Activated T-cell treated with anti-CD3 and anti-CD28 coated beads for 48 hours (primary cell): Measurements from ENCODE around the gene TMEM208.
A peak's percentile ranks its signal among the peaks of the same experiment; 100 is the strongest.

Experiments
- DNase-seq: peaks from one replicate; pipeline ENCODE4 v3.0.0-alpha.2; 2020; ENCODE audit warnings: low read depth

TMEM208 gene

GRCh38 chr16:67209565-67209964 lies 17.4 kb upstream of the TMEM208 start:
- DNase-seq: no peak

DNA sequence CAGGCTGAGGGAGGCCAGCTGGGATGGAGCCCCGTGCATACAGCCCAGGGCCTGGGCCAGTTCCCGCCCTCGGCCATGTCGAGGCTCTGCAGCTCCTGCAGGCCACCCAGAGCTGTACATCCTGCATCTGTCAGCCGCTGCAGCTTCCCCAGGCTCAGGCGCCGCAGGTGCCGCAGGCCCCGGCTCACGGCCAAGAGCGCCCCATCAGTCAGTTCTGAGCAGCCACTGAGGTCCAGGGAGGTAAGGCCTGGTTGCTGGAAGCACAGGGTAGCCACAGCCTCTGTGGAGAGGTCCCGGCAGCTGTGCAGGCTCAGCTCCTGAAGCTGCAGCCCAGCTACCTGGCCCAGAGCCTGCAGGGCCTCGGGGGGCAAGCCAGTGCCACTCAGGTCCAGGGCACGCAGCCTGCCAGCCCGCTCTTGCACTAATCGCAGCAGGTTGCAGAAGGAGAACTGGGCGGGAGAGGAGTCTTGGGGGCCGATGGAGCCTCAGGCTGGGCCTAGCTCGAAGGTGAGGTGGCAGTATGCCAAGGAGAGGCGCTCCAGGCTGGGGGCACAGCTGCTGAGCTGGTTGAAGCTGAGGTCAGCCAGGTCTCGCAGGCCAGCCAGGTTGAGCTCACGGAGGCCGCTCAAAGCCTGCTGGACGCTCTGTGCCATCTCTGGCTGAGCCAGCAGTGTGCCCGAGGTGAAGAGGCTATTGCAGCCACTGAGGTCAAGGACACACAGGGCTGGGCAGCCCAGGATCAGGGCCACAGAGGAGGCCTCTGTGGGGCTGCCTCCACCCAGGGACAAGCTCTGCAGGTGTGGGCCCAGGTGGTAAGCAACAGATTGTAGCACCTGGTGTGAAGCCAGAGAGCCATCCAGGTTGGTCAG lies 16.6 kb upstream of the TMEM208 start:
- no peak for DNase-seq

DNA sequence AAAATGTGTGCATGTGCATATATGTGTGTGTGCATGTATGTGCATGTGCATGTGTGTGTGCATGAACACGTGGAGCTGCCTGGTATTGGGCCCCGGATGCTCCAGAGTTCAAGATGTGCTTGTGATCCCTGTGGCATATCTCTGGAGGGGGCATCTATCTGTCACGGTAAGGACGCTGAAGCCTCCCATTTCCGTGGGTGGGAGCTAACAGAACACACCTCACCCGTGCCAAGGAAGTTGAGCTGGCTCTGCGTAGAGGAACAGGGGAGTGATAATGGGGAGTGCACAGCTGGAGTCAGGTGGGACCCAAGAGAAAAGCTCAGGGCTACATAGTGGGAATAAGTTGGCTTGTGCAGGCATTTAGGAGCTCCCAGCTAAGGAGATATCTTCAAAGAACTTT lies 15.3 kb upstream of the TMEM208 start:
- no peak for DNase-seq

GRCh38 chr16:67212766-67213165 lies 14.2 kb upstream of the TMEM208 start:
- DNase-seq: no peak

GRCh38 chr16:67213197-67214019 lies 13.5 kb upstream of the TMEM208 start:
- DNase-seq: no peak

DNA sequence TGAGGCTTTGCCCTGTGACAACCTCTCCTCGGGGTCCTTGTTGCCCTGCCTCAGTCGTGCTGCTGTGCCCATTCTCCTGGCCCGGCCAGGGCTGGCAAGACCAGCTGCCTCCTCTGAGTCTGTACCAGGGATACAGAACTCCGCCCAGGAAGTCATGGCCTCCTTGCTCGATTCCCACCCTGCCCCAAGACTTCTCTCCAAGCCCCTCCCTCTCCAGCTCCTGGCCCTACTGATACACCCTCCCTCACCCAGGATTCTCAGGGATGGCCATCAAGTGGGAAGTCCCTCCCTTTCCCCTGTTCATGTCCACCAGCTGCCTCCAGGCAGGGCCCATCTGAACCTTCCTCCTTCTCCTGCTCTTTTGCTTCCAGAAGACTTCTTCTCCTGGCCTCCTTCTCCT lies 11.2 kb upstream of the TMEM208 start:
- no peak for DNase-seq

DNA sequence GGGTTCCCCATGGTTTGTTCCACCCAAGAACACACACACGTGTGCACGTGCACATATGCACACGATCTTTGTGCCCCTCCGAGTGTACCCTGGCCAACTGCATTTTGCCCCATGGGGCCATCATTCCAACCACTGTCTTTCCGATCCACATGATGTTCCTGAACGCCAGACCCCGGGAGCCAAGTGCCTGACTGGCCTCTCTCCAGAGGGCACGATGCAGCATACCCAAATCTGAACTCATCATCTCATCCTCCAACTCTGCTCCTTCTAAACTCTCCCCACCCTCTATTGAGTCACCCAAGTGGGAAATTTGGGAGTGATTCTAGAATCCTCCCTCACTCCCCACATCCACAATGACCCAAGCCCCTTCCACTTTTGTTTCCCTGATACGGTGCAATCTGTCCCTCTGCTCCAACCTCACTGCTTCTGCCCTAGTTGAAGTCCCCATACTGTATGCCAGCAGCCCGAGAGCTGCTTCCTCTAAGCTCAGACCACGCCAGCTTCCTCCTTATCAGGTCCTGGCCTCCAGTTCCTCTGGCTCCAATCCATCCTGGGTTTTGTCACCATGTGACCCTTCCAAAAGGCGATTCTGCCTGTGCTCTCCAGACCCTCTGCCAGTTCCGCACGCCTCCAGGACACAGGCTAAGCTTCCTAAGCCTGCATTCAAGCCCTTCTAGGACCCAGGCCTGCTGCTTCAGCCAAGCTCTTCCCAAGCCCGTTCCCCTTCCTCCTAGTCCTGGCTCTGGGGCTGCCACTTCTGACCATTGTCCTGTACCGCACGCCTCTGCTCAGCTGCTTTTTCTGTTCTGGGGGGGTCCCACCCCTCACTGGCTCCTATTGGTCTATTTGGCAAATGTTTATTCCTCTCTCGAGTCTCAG lies 10.1 kb upstream of the TMEM208 start:
- no peak for DNase-seq

DNA sequence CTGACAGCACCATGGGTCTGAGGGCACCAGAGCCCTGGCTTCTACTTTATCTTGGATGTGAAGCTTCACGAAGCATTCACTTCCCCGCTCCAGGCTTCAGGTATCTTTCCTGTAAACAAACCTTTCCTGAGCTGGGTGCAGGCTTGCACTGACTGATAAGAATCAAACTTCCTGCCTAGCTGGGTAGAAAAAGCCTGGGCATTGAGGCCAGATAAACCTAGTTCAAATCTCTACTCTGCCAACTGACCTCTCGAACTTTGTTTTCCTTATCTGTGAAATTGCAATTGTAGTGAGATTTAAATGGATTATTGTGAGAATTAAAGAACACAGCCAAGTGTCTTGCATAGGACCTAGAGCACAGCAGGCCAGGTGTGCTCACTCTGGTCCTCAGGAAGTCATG lies 2.9 kb upstream of the TMEM208 start:
- no peak for DNase-seq

GRCh38 chr16:67226295-67226803 lies 581 bp upstream of the TMEM208 start:
- no peak for DNase-seq

DNA sequence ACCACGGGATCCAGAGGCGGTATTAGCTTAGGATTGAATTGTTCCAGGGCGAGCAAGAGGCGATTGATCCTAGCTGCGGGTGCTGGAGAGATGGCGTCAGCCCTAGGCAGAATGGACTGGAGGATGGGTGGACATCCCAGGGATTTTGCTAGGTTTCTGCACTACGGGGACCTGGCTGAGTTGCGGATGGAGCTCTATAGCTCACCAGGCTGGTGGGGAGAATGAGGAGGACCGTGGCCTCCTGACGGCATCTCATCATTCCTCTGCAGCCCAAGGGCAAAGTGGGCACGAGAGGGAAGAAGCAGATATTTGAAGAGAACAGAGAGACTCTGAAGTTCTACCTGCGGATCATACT lies 614 bp downstream of the TMEM208 start:
- DNase-seq: no peak

DNA sequence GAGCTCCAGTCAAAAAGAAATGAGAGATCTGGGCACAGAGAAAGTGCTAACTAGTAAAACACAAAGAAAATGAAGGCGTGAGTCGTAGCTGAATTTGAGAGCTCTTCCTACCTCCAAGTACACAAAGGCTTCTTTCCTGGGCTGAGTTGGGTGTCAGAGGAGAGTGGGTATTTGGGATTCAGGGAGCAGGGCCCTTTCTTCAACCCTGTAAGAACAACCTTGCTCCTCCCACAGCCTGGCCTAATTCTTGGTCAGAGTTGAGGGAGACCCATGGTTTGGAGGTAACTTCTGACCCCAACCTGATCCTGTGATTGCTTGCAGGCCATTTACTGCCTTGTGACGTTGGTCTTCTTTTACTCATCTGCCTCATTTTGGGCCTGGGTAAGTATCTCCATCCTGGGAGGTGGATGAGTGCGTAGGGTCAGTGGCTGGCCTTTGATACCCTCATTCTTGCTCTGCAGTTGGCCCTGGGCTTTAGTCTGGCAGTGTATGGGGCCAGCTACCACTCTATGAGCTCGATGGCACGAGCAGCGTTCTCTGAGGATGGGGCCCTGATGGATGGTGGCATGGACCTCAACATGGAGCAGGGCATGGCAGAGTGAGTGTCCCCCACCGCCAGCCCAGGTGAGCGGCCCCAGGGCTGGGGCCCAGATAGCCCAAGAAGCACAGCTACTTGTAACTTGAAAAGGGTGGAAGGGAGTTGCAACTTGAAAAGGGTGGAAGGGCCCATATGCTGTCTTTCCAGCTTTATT lies 1.3 kb downstream of the TMEM208 start:
- no peak for DNase-seq

GRCh38 chr16:67228905-67229304 lies 2.0 kb downstream of the TMEM208 start:
- DNase-seq: no peak

GRCh38 chr16:67229906-67230808 lies 3.2 kb downstream of the TMEM208 start:
- no peak for DNase-seq

- no peak for DNase-seq
These were observed 4.1 kb downstream of the TMEM208 start for GRCh38 chr16:67230809-67231660.

GRCh38 chr16:67233596-67233995 lies 6.7 kb downstream of the TMEM208 start:
- DNase-seq: no peak

- no peak for DNase-seq
These were observed 7.3 kb downstream of the TMEM208 start for GRCh38 chr16:67234180-67234597.

DNA sequence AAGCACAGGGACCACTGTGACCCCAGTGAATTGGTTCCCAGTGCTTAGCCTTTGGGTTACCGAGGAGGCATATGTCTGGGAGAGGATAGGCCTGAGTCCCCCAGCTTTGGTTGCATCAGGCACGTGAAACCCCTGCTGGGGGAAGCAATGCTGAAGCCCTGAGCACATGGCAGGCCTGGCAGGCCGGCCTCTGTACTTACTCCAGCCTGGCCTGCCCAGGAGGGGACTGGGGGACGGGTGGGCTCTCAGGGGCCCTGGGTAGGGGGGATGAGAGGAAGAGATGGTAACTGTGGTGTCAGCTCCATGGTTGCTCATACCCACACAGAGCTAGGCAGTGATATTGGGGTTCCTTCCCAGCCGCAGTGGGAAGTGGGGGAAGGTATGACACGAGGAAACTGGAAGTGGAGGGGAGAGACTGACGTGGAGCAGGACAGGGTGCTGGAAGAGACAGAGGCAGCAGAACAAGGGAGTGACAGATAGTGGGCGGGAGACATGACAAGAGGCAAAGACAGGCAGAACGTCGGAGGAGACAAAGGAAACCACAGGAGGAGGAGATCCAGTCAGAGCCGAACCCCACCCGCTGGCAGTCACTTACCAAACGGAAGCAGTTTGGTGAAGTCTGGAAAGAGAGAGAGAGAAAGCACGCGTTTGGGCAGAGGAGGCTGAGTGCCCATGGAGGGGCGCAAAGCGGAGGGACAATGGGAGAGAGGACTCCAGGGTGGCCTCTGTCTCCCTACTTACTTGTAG lies 9.1 kb downstream of the TMEM208 start:
- DNase-seq: no peak

- DNase-seq: peak; percentile 84
These were observed 9.8 kb downstream of the TMEM208 start for GRCh38 chr16:67236563-67237395.
